CD4-positive, alpha-beta T cell (primary cell): ENCODE data around the gene ABHD17A. TPM values are rescaled to one million over a fixed set of nuclear protein-coding genes. Genes with fewer than 3 reads are reported as not detected.

Experiments used
- ATAC-seq: fragments of 200-7000 bp; cut with Tn5 transposase; one replicate; pipeline ENCODE4 v1.10.0; 2022; ENCODE audit warnings: mild to moderate bottlenecking; ENCODE audit not compliant: poor library complexity
- CTCF ChIA-PET: fragments of 350-600 bp; sonication (Branson Sonifier 250); formaldehyde crosslinking; loops from one replicate; lab custom pipeline; 2021; ENCODE audit warnings: antibody characterized with exemption, inconsistent platforms; lab: Charles Lee
- POLR2A ChIA-PET: fragments of 350-600 bp; sonication (Branson Sonifier 250); formaldehyde crosslinking; loops from one replicate; lab custom pipeline; 2021; ENCODE audit warnings: antibody characterized with exemption, inconsistent platforms; lab: Charles Lee
- DNase-seq, 14 experiments: peaks; one replicate each; pipeline ENCODE4 v3.0.0-alpha.2; 2013 to 2020; ENCODE audit warnings: mixed read lengths in 2 of 14
- H3K27ac ChIP-seq, 2 donors: one replicate each; pipeline versions ENCODE4 v1.5.1 to v1.7.0; 2013; ENCODE audit warnings: low read length in 2 of 2, low read depth in 1 of 2, mild to moderate bottlenecking in 1 of 2
- H3K27me3 ChIP-seq, 2 experiments: 1 replicate in 1 of 2; 2 replicates in 1 of 2; pipeline versions ENCODE4 v1.6.1 to v1.7.0; 2013; ENCODE audit warnings: low read length in 2 of 2, control low read depth in 1 of 2, mild to moderate bottlenecking in 1 of 2, moderate library complexity in 1 of 2; ENCODE audit not compliant: insufficient read depth in 2 of 2, control insufficient read depth in 1 of 2
- H3K36me3 ChIP-seq: one replicate; pipeline ENCODE4 v1.6.1; 2013; ENCODE audit warnings: low read length, control low read depth; ENCODE audit not compliant: insufficient read depth
- H3K4me1 ChIP-seq: one replicate; pipeline ENCODE4 v1.6.1; 2013; ENCODE audit warnings: low read length, control low read depth; ENCODE audit not compliant: insufficient read depth
- H3K4me3 ChIP-seq: one replicate; pipeline ENCODE4 v1.5.1; 2013; ENCODE audit warnings: mild to moderate bottlenecking, low read length, moderate library complexity
- H3K9me3 ChIP-seq, 2 experiments: 1 replicate in 1 of 2; 2 replicates in 1 of 2; pipeline versions ENCODE4 v1.6.1 to v1.7.0; 2013; ENCODE audit warnings: low read length in 2 of 2, mild to moderate bottlenecking in 2 of 2, control low read depth in 1 of 2, moderate library complexity in 1 of 2; ENCODE audit not compliant: control insufficient read depth in 1 of 2, insufficient read depth in 1 of 2
- H3K27ac Mint-ChIP-seq: one replicate; pipeline ENCODE4 v1.8.0; 2020; ENCODE audit warnings: mixed read lengths
- H3K27me3 Mint-ChIP-seq: one replicate; pipeline ENCODE4 v1.8.0; 2021; ENCODE audit warnings: mixed read lengths
- H3K36me3 Mint-ChIP-seq: one replicate; pipeline ENCODE4 v1.8.0; 2021; ENCODE audit warnings: low read depth, mixed read lengths
- H3K4me1 Mint-ChIP-seq: one replicate; pipeline ENCODE4 v1.8.0; 2021; ENCODE audit warnings: low read depth, mixed read lengths
- H3K4me3 Mint-ChIP-seq: one replicate; pipeline ENCODE4 v1.8.0; 2020; ENCODE audit warnings: mild to moderate bottlenecking, mixed read lengths
- H3K9me3 Mint-ChIP-seq: one replicate; pipeline ENCODE4 v1.8.0; 2020; ENCODE audit warnings: mixed read lengths
- intact Hi-C, 2 experiments: fragments of 100-400 bp; cut with DNase I in 1 of 2; cut with micrococcal nuclease in 1 of 2; formaldehyde crosslinking; loops; one replicate each; pipeline versions ENCODE4 v1.15.1 to v1.9.0; 2023 to 2025; cut with DNase I, micrococcal nuclease
- total RNA-seq, 174 experiments: library from RNA in 2 of 174; stranded (reverse) in 2 of 174; gene quantifications; one replicate each; pipeline ENCODE4 v1.2.3 and lab custom pipeline; 2021 to 2026
- TF ChIP-seq, protein P1 (sequence below): fragments of 200-600 bp; IDR thresholded peaks from one replicate; pipeline ENCODE4 v1.8.0; 2022; ENCODE audit warnings: antibody characterized with exemption, mild to moderate bottlenecking

The ABHD17A gene
- total RNA-seq, 2 experiments from 2014 or later, result 156 to 172 TPM

DNA sequence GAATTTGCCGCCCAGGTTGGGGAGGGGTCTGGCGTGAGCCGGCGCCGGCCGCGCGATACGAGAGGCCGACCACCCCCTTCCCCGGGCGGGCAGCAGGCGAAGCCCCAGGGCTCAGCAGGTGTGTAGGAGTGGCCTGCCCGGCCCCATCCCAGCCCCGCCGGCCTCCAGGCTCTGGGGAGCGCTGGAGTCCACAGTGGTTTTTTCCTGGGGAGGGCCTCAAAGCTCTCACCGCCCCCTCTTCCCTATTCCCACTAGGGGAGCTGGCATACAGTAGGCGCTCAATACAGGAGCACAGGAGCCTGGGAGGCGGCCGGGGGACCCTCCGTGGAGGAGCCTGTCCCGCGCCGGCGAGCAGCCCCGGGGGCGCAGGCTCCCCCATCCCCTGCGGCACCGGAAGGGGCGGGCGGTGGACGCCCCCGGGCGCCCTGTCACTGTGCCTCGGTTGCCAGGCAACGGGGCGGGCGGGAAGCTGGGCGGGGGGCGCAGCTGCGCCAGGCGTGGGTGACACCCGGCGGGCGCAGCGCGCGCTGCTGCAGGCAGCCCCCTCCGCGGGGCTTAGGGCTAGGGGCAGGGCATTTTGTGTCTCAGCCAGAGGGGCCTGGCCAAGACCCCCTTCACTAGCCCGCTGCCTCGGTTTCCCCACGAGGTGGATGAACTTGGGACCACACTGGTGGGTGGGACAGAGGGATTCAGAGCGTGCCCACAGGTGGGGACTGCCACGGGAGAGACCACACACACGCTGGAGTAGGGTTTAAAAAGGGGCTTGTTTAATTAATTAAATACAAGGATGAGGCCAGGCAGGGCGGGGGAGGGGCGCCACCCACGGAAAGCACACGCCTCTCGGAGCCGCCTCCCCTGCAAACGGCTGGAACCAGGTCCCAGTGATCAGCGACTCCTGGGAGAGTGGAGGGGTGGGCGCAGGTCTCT is 33.4 kb downstream of the ABHD17A start:
- peak overlapping the region; percentile 67 to 70 for H3K27ac ChIP-seq
- H3K36me3 ChIP-seq, result no peaks in the 10 kb centered on the region
- CTCF ChIA-PET, result no interaction called here
- POLR2A ChIA-PET, result interaction anchor here (1.5 kb wide), 1 partner anchor 25 kb away, joined by 6 read pairs; no protein-coding TSS in a partner anchor
- ATAC-seq (peak; percentile 14), DNase-seq (peak; percentile 35 to 87 (median 72))
- Mint-ChIP-seq H3K36me3 (peaks cover 15% of the 10 kb centered on the region), H3K9me3 (no peaks in the 10 kb centered on the region), H3K27ac (peak overlapping the region; percentile 93), H3K27me3 (no peaks in the 10 kb centered on the region), H3K4me1 (peaks cover 61% of the 10 kb centered on the region), H3K4me3 (peak overlapping the region; percentile 65)
- H3K4me1 ChIP-seq, result peaks cover 72% of the 10 kb centered on the region
- TF ChIP-seq, protein P1, sequence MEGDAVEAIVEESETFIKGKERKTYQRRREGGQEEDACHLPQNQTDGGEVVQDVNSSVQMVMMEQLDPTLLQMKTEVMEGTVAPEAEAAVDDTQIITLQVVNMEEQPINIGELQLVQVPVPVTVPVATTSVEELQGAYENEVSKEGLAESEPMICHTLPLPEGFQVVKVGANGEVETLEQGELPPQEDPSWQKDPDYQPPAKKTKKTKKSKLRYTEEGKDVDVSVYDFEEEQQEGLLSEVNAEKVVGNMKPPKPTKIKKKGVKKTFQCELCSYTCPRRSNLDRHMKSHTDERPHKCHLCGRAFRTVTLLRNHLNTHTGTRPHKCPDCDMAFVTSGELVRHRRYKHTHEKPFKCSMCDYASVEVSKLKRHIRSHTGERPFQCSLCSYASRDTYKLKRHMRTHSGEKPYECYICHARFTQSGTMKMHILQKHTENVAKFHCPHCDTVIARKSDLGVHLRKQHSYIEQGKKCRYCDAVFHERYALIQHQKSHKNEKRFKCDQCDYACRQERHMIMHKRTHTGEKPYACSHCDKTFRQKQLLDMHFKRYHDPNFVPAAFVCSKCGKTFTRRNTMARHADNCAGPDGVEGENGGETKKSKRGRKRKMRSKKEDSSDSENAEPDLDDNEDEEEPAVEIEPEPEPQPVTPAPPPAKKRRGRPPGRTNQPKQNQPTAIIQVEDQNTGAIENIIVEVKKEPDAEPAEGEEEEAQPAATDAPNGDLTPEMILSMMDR, result no peak
- no peaks in the 10 kb centered on the region for H3K9me3 ChIP-seq
- intact Hi-C loops, result no loop called here
- peak overlapping the region; percentile 38 for H3K4me3 ChIP-seq
- H3K27me3 ChIP-seq, result no peaks in the 10 kb centered on the region

DNA sequence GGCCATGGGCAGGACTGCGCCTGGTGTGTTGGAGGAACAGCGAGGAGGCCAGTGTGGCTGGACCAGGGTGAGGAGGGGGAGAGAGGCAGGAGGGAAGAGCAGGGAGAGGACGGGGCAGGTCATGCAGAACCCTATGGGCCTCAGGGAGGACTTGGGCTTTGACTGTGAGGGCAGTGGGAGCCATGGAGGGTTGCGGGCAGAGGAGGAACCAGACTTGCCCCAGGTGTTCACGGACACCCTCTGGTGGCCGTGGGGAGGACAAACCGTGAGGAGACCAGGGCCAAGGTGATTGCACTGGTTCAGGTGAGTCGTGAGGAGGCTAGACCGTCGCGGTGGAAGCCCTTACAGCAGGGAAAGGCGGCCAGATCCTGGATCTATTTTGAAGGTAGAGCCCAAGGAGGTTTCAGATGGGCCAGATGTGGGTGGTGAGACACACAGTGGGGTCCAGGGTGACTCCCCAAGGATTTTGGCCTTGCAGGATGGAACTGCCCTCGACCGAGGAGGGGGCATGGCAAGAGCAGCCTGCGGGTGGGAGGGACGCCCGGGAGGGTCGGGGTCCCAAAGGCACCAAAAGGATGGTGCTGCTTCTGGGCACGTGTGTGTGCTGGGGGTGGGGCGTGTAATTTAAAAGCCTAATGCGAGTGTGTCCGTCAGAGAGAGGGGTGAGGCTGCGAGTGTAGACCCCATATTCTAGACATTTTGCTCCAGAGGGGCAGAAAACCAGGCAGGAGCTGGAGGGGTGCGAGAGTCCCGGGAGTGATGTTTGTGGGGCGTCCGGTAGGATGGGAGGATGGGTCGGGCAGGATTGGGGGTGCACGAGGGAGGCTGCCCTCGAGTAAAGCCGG is 34.3 kb downstream of the ABHD17A start:
- TF ChIP-seq, protein P1, result no peak
- Histone ChIP-seq H3K4me1 (peaks cover 75% of the 10 kb centered on the region), H3K36me3 (no peaks in the 10 kb centered on the region), H3K27me3 (no peaks in the 10 kb centered on the region), H3K27ac (peak overlapping the region; percentile 67 to 70), H3K9me3 (no peaks in the 10 kb centered on the region), H3K4me3 (no peak overlapping the region)
- peak in 2 of 14 experiments; percentile 43 to 67 for DNase-seq
- ChIA-PET CTCF (no interaction called here), POLR2A (interaction anchor here (1.5 kb wide), 1 partner anchor 26 kb away, joined by 6 read pairs; no protein-coding TSS in a partner anchor)
- intact Hi-C loops, result no loop called here
- H3K27ac Mint-ChIP-seq, result peak overlapping the region; percentile 93
- no peak for ATAC-seq
- peaks cover 66% of the 10 kb centered on the region for H3K4me1 Mint-ChIP-seq
- peak overlapping the region; percentile 81 for H3K4me3 Mint-ChIP-seq
- no peaks in the 10 kb centered on the region for H3K9me3 Mint-ChIP-seq
- peaks cover 19% of the 10 kb centered on the region for H3K36me3 Mint-ChIP-seq
- H3K27me3 Mint-ChIP-seq, result no peaks in the 10 kb centered on the region

DNA sequence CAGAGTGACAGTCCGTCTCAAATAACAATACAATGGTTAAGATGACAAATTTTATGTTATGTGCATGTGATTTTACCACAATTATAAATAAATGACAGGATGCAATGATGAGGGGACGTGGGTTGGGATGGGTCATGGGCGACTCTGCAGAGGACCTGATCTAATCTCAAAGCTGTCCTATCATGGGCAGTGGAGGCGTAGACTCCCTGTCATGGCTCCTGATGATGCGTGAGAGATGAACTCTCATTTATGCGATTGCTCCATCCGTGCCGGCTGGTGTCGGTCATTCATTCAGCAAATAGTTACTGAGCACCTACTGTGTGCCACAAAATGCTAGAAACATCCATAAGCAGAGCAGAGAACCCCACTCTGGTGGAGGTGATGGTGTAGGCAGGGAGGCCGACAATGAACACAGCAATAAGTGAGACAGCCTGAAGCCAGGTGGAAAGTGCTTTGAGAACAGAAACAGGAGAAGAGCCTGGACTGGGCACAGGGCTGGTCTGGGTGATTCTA is 35.4 kb downstream of the ABHD17A start:
- Histone ChIP-seq H3K4me1 (peaks cover 75% of the 10 kb centered on the region), H3K27ac (no peak overlapping the region), H3K36me3 (peaks cover 7% of the 10 kb centered on the region), H3K9me3 (no peaks in the 10 kb centered on the region), H3K27me3 (no peaks in the 10 kb centered on the region), H3K4me3 (no peak overlapping the region)
- Mint-ChIP-seq H3K4me1 (peaks cover 59% of the 10 kb centered on the region), H3K9me3 (no peaks in the 10 kb centered on the region), H3K27ac (peak overlapping the region; percentile 93), H3K4me3 (peak overlapping the region; percentile 80), H3K36me3 (peaks cover 22% of the 10 kb centered on the region), H3K27me3 (no peaks in the 10 kb centered on the region)
- CTCF ChIA-PET, result interaction anchor here (1.3 kb wide), 1 partner anchor 26 kb away, joined by 5 read pairs; no protein-coding TSS in a partner anchor
- DNase-seq (no peak), ATAC-seq (no peak)
- TF ChIP-seq, protein P1, result no peak
- intact Hi-C loops, result loop anchor here in 1 of 2 experiments (2.0 kb wide), 1 partner anchor 13 kb away; the partner anchor contains the start of gene KLF16
- POLR2A ChIA-PET, result no interaction called here
